Measurements from ENCODE around the gene IL1RL1.

IL1RL1 gene

DNA sequence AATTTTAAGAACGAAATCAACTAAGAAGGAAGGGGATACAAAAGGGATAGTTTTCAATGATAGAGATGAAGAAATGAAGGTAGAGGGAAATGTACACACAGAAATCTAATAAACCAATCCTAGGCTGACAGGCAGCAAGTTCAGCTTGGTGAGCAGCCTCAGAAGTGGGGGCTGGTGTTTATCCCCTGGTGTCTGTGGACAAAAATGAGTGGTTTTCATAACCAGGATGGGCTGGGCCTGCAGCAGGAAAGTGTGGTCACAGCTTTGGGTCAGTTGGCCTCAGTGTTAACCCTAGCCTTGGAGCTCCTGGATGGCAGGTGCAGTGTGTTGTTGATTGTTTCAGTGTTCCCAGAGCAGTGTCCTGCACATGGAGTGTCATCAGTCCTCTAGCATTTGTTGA is 58.5 kb downstream of the IL1RL1 start:
- DNase-seq (ENCODE audit: low spot score): no peak

DNA sequence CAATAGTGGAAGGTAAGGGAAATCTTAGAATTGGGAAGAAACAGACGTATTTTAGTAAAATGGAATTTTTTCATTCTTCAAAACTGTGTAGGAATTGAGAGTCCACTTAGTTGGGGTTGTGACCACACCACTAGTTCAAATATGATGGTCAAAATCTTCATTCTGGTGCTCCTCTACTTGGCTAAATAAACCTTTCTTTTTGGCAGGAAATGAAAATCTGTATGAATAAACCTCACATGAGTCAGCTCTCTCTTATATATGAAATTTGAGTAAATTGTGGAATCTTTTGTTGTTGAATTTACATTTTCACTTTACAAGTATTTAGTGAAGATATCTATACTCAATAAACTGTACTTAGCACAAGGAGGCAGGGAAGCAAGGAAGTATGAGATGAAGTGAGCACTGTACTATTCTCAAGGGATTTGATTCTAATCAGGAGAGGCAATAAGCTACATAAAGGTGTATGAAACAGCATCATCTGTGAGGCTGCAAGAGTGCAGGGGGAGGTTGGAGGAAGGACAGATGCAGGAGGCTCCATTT is 64.8 kb downstream of the IL1RL1 start:
- DNase-seq (ENCODE audit: low spot score): no peak

DNA sequence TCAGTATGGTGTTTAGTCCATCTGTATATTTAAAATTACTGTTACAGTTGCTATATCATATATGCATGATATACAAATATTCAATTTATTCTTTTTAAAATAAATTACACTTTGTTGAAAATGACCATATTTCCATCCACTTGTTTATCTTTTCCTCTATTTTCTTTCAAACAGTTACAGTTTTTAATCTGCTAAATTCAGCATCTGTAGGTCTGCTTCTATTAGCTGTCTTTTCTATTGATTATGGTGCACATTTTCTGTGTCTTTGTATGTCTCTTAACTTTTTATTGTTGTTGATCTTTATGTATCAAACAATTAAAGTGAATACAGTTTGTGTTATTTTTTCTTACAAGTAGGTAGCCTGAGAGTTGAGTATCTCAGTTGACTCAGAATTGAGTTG is 72.4 kb downstream of the IL1RL1 start:
- no peak for DNase-seq (ENCODE audit: low spot score)

- no peak for DNase-seq (ENCODE audit: low spot score)
These were observed 74.2 kb downstream of the IL1RL1 start for GRCh38 chr2:102385522-102385921.

- no peak for DNase-seq (ENCODE audit: low spot score)
These were observed 74.6 kb downstream of the IL1RL1 start for GRCh38 chr2:102386004-102386403.

DNA sequence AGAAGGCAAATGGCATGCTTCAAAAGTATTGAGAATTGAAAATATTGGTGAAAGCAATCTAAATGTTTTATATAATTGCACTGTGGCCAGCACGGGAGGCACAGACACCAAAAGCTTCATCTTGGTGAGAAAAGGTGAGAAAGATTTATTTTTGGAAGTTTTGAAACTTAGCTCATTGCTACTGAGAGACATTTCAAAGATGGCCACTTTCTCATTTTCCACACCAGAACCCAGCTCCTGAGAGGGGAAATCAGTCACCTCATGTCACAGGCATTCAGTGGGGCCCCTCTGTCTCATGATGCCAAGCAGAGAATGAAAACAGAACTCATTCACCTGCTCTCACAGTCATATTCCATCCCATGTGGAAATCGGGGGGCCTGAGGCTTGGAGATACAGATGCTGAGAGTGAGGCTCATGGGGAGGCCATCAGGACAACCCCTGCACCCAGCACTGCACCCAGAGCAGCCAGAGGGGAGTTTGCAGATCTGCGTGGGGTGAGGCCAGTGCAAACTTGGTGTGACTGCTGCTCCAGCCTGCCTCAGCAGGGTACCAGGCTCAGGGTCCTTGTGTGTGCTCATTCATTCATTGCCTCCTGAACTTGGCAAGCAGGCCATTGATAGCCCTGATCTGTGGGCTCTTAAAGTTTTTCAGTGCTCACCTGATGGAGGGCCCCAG is 75.6 kb downstream of the IL1RL1 start:
- no peak for DNase-seq (ENCODE audit: low spot score)

- no peak for DNase-seq (ENCODE audit: low spot score)
These were observed 76.6 kb downstream of the IL1RL1 start for GRCh38 chr2:102387763-102388546.

DNA sequence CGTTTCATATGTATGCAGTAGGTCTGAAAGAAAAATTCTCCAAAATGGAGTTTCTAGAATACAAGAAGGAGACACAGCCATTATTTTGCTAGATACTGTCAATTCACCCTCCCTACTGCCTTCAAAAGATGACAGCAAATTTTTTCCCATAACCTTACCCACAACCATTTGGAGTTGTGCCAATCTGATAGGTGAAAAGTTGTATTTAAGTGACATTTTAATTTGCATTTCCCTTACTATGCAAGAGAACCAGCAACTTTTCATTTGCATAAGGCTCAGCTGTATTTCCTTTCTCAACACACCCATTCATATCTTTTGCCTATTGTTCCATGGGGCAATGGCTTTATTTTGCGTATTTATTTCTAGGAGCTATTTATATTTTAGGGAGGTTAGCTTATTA is 80.2 kb downstream of the IL1RL1 start:
- no peak for DNase-seq (ENCODE audit: low spot score)

- DNase-seq (ENCODE audit: low spot score): no peak
These were observed 80.7 kb downstream of the IL1RL1 start for GRCh38 chr2:102392096-102392495.

DNA sequence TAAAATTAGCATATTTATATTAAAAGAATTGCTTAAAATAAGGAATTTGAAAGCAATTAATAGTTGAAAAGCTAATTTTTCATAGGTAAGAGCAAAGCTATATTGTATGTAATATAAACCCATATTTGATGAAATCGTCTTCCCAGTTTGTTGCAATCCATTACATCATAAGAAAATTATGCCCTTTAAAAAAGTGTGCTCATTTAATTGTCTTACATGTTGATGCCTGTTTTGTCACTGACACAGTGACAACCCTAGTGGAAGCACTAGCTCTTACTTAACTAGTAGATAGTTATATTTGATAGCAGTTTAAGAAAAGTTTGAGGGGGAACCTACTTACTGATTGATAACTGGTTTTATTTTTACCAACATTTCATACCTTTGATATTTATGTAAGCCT is 81.6 kb downstream of the IL1RL1 start:
- DNase-seq (ENCODE audit: low spot score): no peak

DNA sequence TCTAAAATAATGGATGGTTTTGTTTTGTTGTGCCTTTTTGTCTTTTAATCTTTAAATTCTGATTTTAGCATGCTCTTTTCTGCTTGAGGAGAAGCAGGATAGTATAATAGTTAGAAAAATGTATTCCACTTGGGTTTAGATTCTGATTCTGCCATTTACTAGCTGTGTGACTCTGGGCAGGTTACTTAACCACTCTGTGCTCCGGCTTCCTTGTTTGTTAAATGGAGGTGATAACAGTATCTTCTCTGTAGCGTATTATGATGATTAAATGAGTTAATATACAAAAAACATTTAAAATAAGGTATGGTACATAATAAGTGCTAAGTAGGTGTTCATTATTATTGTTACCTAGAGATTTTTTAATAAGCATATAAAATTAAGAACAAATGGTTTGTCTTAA is 84.6 kb downstream of the IL1RL1 start:
- DNase-seq (ENCODE audit: low spot score): no peak

DNA sequence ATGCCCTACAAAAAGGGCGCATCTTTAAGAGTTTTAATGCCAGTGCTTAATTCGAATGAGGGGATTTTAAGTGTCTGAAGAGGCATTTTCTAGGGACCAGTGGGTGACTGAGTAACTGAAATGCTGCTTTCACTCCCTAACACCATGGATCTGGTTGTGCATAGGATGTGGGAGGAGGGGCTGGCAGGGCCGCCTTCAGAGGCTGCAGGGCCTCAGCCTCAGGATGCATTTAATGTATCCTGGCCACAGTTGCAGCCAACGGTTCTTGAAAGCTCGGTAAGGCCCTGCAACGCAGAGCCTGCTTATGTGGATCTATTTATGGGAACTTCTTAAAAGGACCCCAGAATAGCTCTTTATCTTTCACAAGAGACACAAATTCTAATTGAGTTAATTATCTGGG is 85.8 kb downstream of the IL1RL1 start:
- DNase-seq (ENCODE audit: low spot score): no peak

DNA sequence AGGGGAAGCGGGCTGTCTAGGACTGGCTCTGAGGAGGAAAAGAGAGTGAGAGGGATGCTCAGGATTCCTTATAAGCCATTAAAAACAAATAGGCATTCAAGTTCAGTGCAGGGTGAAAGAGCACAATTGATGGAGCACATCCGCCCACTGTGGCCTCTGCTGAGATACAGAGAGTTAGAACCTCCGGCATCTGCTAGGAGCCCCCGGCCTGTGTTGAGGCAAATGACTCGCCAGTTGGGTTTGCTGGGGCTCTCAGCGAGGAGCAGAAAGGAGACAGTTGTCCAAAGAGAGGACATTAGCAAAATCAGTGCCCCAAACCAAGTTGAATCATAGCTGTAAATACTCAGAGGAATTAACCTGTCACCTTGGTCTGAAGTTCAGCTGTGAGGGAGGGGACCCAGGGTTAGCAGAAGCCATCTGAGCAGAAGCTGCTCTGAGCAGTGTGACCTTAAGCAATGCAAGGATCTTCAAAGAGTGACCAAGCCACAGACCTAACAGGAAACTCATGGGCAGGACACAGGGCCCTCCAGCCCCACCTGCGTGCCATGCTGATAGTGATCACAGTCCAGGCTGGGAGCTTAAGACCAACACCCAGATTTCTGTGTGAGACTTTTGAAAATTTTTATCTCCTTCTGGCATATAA is 88.3 kb downstream of the IL1RL1 start:
- DNase-seq (ENCODE audit: low spot score): no peak

DNA sequence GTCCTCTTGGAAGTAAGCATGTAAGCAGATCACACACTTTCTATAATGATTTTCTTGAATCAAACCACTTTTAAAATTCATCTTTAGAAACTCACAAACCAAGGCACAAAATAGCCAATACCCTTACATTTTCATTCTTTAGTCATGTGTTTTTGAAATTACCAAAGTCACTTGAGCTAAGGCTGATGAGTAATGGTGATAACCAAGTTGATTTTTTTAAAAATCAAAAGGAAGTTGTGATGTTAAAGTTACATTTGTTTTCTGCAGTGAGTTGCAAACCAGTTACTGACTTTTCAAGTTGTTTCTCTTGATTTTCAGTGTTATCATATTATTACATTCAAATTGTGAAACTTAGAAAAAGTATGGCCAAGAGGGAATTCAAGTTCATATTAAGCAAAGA is 90.1 kb downstream of the IL1RL1 start:
- DNase-seq (ENCODE audit: low spot score): no peak

Measured in GM03348 (cell line).